HUES6 (cell line): ENCODE measurements around the gene ATP10A.
"Not testable (repeated sequence)": the region's sequence is repeated elsewhere in the genome, so short reads cannot be mapped to it uniquely, and the experiment has no call there.

Experiments used
- H3K27ac ChIP-seq: 2 replicates; pipeline ENCODE4 v1.7.0; 2013; ENCODE audit warnings: low read depth, mild to moderate bottlenecking, low read length, inconsistent platforms
- H3K27me3 ChIP-seq: 2 replicates; pipeline ENCODE4 v1.6.1; 2013; ENCODE audit warnings: low read length; ENCODE audit not compliant: control insufficient read depth, insufficient read depth
- H3K36me3 ChIP-seq: 2 replicates; pipeline ENCODE4 v1.6.1; 2013; ENCODE audit warnings: low read length; ENCODE audit not compliant: control insufficient read depth, insufficient read depth
- H3K4me1 ChIP-seq: 2 replicates; pipeline ENCODE4 v1.6.1; 2013; ENCODE audit warnings: low read length; ENCODE audit not compliant: control insufficient read depth, insufficient read depth
- H3K4me3 ChIP-seq: 2 replicates; pipeline ENCODE4 v1.5.1; 2013; ENCODE audit warnings: low read depth, low read length
- H3K9ac ChIP-seq: one replicate; pipeline ENCODE4 v1.6.1; 2013; ENCODE audit warnings: mild to moderate bottlenecking, low read length
- H3K9me3 ChIP-seq: 2 replicates; pipeline ENCODE4 v1.6.1; 2013; ENCODE audit warnings: low read depth, low read length; ENCODE audit not compliant: control insufficient read depth, insufficient read depth

Gene ATP10A

GRCh38 chr15:25778161-25778560 lies 85.0 kb downstream of the ATP10A start:
- Histone ChIP-seq H3K4me1 (peaks cover 12% of the 10 kb centered on the region), H3K4me3 (no peak overlapping the region), H3K36me3 (no peaks in the 10 kb centered on the region), H3K9me3 (no peaks in the 10 kb centered on the region), H3K9ac (no peak overlapping the region), H3K27me3 (no peaks in the 10 kb centered on the region), H3K27ac (no peak overlapping the region)

- H3K27me3 ChIP-seq = no peaks in the 10 kb centered on the region
- H3K4me3 ChIP-seq = no peak overlapping the region
- H3K27ac ChIP-seq = no peak overlapping the region
- no peaks in the 10 kb centered on the region for H3K36me3 ChIP-seq
- peaks cover 12% of the 10 kb centered on the region for H3K4me1 ChIP-seq
- no peaks in the 10 kb centered on the region for H3K9me3 ChIP-seq
- H3K9ac ChIP-seq = no peak overlapping the region
Observed at GRCh38 chr15:25777037-25777436, 86.1 kb downstream of the ATP10A start.

- peaks cover 12% of the 10 kb centered on the region for H3K4me1 ChIP-seq
- no peak overlapping the region for H3K27ac ChIP-seq
- H3K4me3 ChIP-seq = no peak overlapping the region
- H3K9me3 ChIP-seq = no peaks in the 10 kb centered on the region
- H3K9ac ChIP-seq = no peak overlapping the region
- H3K36me3 ChIP-seq = no peaks in the 10 kb centered on the region
- H3K27me3 ChIP-seq = no peaks in the 10 kb centered on the region
Observed at GRCh38 chr15:25776071-25776746, 86.9 kb downstream of the ATP10A start.

GRCh38 chr15:25775317-25775912 lies 87.7 kb downstream of the ATP10A start:
- no peaks in the 10 kb centered on the region for H3K9me3 ChIP-seq
- no peak overlapping the region; the same call in 1 of the 2 replicates for H3K27ac ChIP-seq
- no peak overlapping the region for H3K4me3 ChIP-seq
- H3K27me3 ChIP-seq = no peaks in the 10 kb centered on the region
- H3K36me3 ChIP-seq = no peaks in the 10 kb centered on the region
- peaks cover 12% of the 10 kb centered on the region for H3K4me1 ChIP-seq
- no peak overlapping the region for H3K9ac ChIP-seq

- H3K4me3 ChIP-seq = no peak overlapping the region
- H3K27ac ChIP-seq = peak overlapping the region; percentile 40; the same call in 1 of the 2 replicates
- H3K4me1 ChIP-seq = peaks cover 12% of the 10 kb centered on the region
- H3K9ac ChIP-seq = no peak overlapping the region
- no peaks in the 10 kb centered on the region for H3K9me3 ChIP-seq
- no peaks in the 10 kb centered on the region for H3K36me3 ChIP-seq
- no peaks in the 10 kb centered on the region for H3K27me3 ChIP-seq
Observed at GRCh38 chr15:25774871-25775270, 88.3 kb downstream of the ATP10A start.

GRCh38 chr15:25773248-25773647 lies 89.9 kb downstream of the ATP10A start:
- Histone ChIP-seq H3K9ac (no peak overlapping the region), H3K4me3 (no peak overlapping the region), H3K27ac (no peak overlapping the region), H3K36me3 (no peaks in the 10 kb centered on the region), H3K4me1 (peaks cover 12% of the 10 kb centered on the region), H3K27me3 (no peaks in the 10 kb centered on the region), H3K9me3 (no peaks in the 10 kb centered on the region)

GRCh38 chr15:25772500-25772899 lies 90.6 kb downstream of the ATP10A start:
- Histone ChIP-seq H3K4me1 (peaks cover 12% of the 10 kb centered on the region), H3K27me3 (no peaks in the 10 kb centered on the region)

GRCh38 chr15:25771736-25772135 lies 91.4 kb downstream of the ATP10A start:
- not testable (repeated sequence) for H3K4me3 ChIP-seq, H3K9me3 ChIP-seq, H3K36me3 ChIP-seq, H3K9ac ChIP-seq, H3K27me3 ChIP-seq, H3K27ac ChIP-seq
- H3K4me1 ChIP-seq = peaks cover 12% of the 10 kb centered on the region

More at GRCh38 chr15:25772500-25772899, 90.6 kb downstream of the ATP10A start:
- Histone ChIP-seq H3K9ac (no peak overlapping the region), H3K4me3 (no peak overlapping the region), H3K27ac (no peak overlapping the region), H3K36me3 (no peaks in the 10 kb centered on the region), H3K9me3 (no peaks in the 10 kb centered on the region)

GRCh38 chr15:25771338-25771706 lies 91.8 kb downstream of the ATP10A start:
- H3K4me1 ChIP-seq = peaks cover 12% of the 10 kb centered on the region
- H3K9ac ChIP-seq = no peak overlapping the region
- H3K27me3 ChIP-seq = no peaks in the 10 kb centered on the region
- H3K9me3 ChIP-seq = no peaks in the 10 kb centered on the region
- H3K4me3 ChIP-seq = no peak overlapping the region
- H3K27ac ChIP-seq = no peak overlapping the region
- H3K36me3 ChIP-seq = no peaks in the 10 kb centered on the region

GRCh38 chr15:25770618-25771337 lies 92.3 kb downstream of the ATP10A start:
- Histone ChIP-seq H3K27ac (no peak overlapping the region), H3K4me1 (peaks cover 11% of the 10 kb centered on the region), H3K9ac (no peak overlapping the region), H3K9me3 (no peaks in the 10 kb centered on the region), H3K27me3 (no peaks in the 10 kb centered on the region), H3K4me3 (no peak overlapping the region), H3K36me3 (no peaks in the 10 kb centered on the region)

GRCh38 chr15:25770031-25770430 lies 93.1 kb downstream of the ATP10A start:
- H3K9me3 ChIP-seq = no peaks in the 10 kb centered on the region
- no peaks in the 10 kb centered on the region for H3K27me3 ChIP-seq
- H3K36me3 ChIP-seq = no peaks in the 10 kb centered on the region
- no peak overlapping the region for H3K27ac ChIP-seq
- H3K4me1 ChIP-seq = peaks cover 3% of the 10 kb centered on the region
- H3K9ac ChIP-seq = no peak overlapping the region
- no peak overlapping the region for H3K4me3 ChIP-seq
